ENCODE data around the gene IQGAP2.

IQGAP2 gene

GRCh38 chr5:76451031-76451701, 48.1 kb downstream of the IQGAP2 start:
- DNase-seq, result no peak

GRCh38 chr5:76455531-76456133, 52.5 kb downstream of the IQGAP2 start:
- DNase-seq, result no peak

GRCh38 chr5:76456258-76456657, 53.2 kb downstream of the IQGAP2 start:
- no peak for DNase-seq

- DNase-seq, result no peak
Observed at GRCh38 chr5:76457674-76458485, 54.8 kb downstream of the IQGAP2 start.

GRCh38 chr5:76458486-76458830, 55.4 kb downstream of the IQGAP2 start:
- no peak for DNase-seq

- DNase-seq, result no peak
Observed at GRCh38 chr5:76460104-76460503, 57.0 kb downstream of the IQGAP2 start.

GRCh38 chr5:76462097-76462667, 59.1 kb downstream of the IQGAP2 start:
- DNase-seq, result no peak

- no peak for DNase-seq
Observed at GRCh38 chr5:76467216-76467615, 64.1 kb downstream of the IQGAP2 start.

- DNase-seq, result no peak
Observed at GRCh38 chr5:76468635-76469425, 65.7 kb downstream of the IQGAP2 start.

- no peak for DNase-seq
Observed at GRCh38 chr5:76469656-76470290, 66.7 kb downstream of the IQGAP2 start.

GRCh38 chr5:76470976-76471375, 67.9 kb downstream of the IQGAP2 start:
- DNase-seq, result no peak

GRCh38 chr5:76471406-76471805, 68.3 kb downstream of the IQGAP2 start:
- no peak for DNase-seq

- no peak for DNase-seq
Observed at GRCh38 chr5:76471987-76472334, 68.9 kb downstream of the IQGAP2 start.

- DNase-seq, result no peak
Observed at GRCh38 chr5:76472335-76473008, 69.4 kb downstream of the IQGAP2 start.

GRCh38 chr5:76473009-76473336, 69.9 kb downstream of the IQGAP2 start:
- DNase-seq, result no peak

- DNase-seq, result no peak
Observed at GRCh38 chr5:76473661-76474060, 70.6 kb downstream of the IQGAP2 start.

GRCh38 chr5:76474377-76474776, 71.3 kb downstream of the IQGAP2 start:
- no peak for DNase-seq

GRCh38 chr5:76475385-76475784, 72.3 kb downstream of the IQGAP2 start:
- no peak for DNase-seq

- no peak for DNase-seq
Observed at GRCh38 chr5:76475936-76476335, 72.9 kb downstream of the IQGAP2 start.

GRCh38 chr5:76476474-76477038, 73.5 kb downstream of the IQGAP2 start:
- DNase-seq, result no peak

GRCh38 chr5:76477061-76477460, 74.0 kb downstream of the IQGAP2 start:
- no peak for DNase-seq

- DNase-seq, result no peak
Observed at GRCh38 chr5:76477571-76477970, 74.5 kb downstream of the IQGAP2 start.

Measured in DMS79 (cell line).